Transverse colon (tissue), 4 donors: Measurements from ENCODE around the gene HADH. TPM values are rescaled to one million over a fixed set of nuclear protein-coding genes. Genes with fewer than 3 reads are reported as not detected.

Source experiments
- DNase-seq: peaks from one replicate; pipeline ENCODE4 v3.0.0-alpha.2; 2019
- H3K27ac ChIP-seq, 4 donors: fragments of 200-600 bp; sonication (generic); 2 replicates each; pipeline ENCODE4 v1.5.1; 2016 to 2018; ENCODE audit warnings: inconsistent platforms in 4 of 4
- H3K27me3 ChIP-seq: fragments of 200-600 bp; sonication (generic); 2 replicates; pipeline ENCODE4 v1.5.1; 2017; ENCODE audit warnings: inconsistent platforms
- H3K36me3 ChIP-seq, 4 donors: fragments of 200-600 bp; sonication (generic); 2 replicates each; pipeline ENCODE4 v1.5.1; 2017 to 2019; ENCODE audit warnings: inconsistent platforms in 4 of 4
- H3K4me1 ChIP-seq, 4 donors: fragments of 200-600 bp; sonication (generic); 2 replicates each; pipeline ENCODE4 v1.5.1; 2017 to 2020; ENCODE audit warnings: inconsistent platforms in 4 of 4
- H3K4me3 ChIP-seq, 4 donors: fragments of 200-600 bp; sonication (generic); 1 replicate in 1 of 4; 2 replicates in 3 of 4; pipeline versions ENCODE4 v1.5.1 to v1.6.1; 2017 to 2019; ENCODE audit warnings: inconsistent platforms in 4 of 4
- H3K9me3 ChIP-seq, 2 donors: fragments of 200-600 bp; sonication (generic); 2 replicates each; pipeline ENCODE4 v1.5.1; 2017 to 2019; ENCODE audit warnings: inconsistent platforms in 2 of 2
- EP300 ChIP-seq: sonication (generic); formaldehyde crosslinking; IDR thresholded peaks from one replicate; pipeline ENCODE4 v1.6.1; 2017; ENCODE audit warnings: antibody characterized with exemption, low read depth
- POLR2A ChIP-seq: fragments of 450-650 bp; IDR thresholded peaks from one replicate; pipeline ENCODE4 v1.6.1; 2016; ENCODE audit warnings: antibody characterized with exemption, mild to moderate bottlenecking, moderate library complexity
- POLR2AphosphoS5 ChIP-seq, 3 donors: sonication (generic); formaldehyde crosslinking; IDR thresholded peaks; one replicate each; pipeline ENCODE4 v1.6.1; 2016; ENCODE audit warnings: antibody characterized with exemption in 3 of 3
- WGBS, 2 donors: methylation state at CpG; one replicate each; pipeline ENCODE4 v1.1.5; 2018; ENCODE audit warnings: low coverage in 1 of 2; 5-methylcytosine and 5-hydroxymethylcytosine counted together
- in situ Hi-C, 4 donors: fragments of 200-750 bp; cut with MboI; loops; one replicate each; pipeline versions ENCODE4 v1.15.0 to v1.15.1; 2017; ENCODE audit warnings: low sequenced_read_pairs in 3 of 4, low pct_ligation_motif_present in 1 of 4, low pct_unique_long_range_greater_than_20kb in 1 of 4
- intact Hi-C: fragments of 100-400 bp; cut with DNase I; formaldehyde crosslinking; loops from one replicate; pipeline ENCODE4 v1.15.1; 2023; ENCODE audit warnings: low total_unique reads
- total RNA-seq, 4 donors: library from RNA; depleted of rRNA; stranded (reverse); fragments of >200 nt; gene quantifications; one replicate each; pipeline ENCODE4 v1.1.0, GENCODE V29; 2016
- TF ChIP-seq, protein P1 (sequence below), 5 experiments: fragments of 200-600 bp in 3 of 5; fragments of 450-650 bp in 2 of 5; sonication (generic) in 3 of 5; IDR thresholded peaks; 1 replicate in 2 of 5; 2 replicates in 3 of 5; pipeline ENCODE4 v1.5.1; 2016 to 2017; ENCODE audit warnings: antibody characterized with exemption in 5 of 5, inconsistent platforms in 3 of 5, mild to moderate bottlenecking in 2 of 5, moderate library complexity in 1 of 5

Gene HADH
- 100 to 1,000 TPM in 3 of 4 donors, 10 to 100 TPM in 1; 47.5 to 135 (median 117) TPM for total RNA-seq

DNA sequence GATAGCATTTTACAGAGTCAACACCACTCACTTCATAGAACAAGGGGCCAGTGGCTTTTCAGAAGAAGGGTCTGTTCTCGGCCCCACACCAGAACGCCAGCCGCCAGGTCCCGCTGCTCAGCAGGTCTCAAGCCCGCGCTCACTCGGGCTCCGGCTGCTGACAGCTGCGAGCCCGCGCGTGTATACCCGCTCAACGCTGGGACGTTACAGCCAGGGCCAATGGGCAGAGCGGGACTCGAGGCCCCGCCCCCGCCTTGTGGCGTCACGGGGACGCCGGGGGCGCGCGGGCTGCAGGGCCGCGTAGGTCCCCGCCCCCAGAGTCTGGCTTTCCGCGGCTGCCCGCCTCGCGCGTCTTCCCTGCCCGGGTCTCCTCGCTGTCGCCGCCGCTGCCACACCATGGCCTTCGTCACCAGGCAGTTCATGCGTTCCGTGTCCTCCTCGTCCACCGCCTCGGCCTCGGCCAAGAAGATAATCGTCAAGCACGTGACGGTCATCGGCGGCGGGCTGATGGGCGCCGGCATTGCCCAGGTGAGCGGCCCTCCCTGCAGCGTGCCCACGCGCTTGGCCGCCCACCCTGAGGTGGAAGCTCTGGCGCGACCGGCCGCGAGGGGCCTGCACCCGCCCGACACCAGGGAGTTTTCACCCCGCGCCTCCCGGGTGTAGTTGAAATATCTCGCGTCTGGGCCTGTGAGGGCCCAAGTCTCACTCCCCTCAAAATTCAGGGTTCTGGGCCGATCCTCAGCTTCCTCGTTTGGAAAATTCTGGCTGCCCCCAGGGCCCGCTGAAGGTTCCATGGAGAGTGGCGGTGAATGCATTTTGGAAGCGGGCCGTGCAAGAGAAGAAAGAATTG is at the start of gene HADH:
HADH (plus strand) TSS at position 353 of the 850 bp plus-strand sequence; CDS start at position 397, 44 bp downstream.
- 1% methylated on average over 37 of the region's 78 CpGs; no CpG with 5 or more reads in 1 of the 2 donors for WGBS, 2 donors
- intact Hi-C loops, result no loop called here
- H3K36me3 ChIP-seq, result no peaks in the 10 kb centered on the region
- peak within 1 kb of the TSS; percentile 53 to 99 (median 78) for H3K4me3 ChIP-seq
- peak; percentile 96 for DNase-seq
- peaks cover 25 to 58% (median 52%) of the 10 kb centered on the region in 4 donors for H3K4me1 ChIP-seq
- H3K9me3 ChIP-seq, result no peaks in the 10 kb centered on the region
- H3K27ac ChIP-seq, result peak within 1 kb of the TSS; percentile 89 to 97 (median 93)
- no peak for TF ChIP-seq EP300
- TF ChIP-seq, protein P1, sequence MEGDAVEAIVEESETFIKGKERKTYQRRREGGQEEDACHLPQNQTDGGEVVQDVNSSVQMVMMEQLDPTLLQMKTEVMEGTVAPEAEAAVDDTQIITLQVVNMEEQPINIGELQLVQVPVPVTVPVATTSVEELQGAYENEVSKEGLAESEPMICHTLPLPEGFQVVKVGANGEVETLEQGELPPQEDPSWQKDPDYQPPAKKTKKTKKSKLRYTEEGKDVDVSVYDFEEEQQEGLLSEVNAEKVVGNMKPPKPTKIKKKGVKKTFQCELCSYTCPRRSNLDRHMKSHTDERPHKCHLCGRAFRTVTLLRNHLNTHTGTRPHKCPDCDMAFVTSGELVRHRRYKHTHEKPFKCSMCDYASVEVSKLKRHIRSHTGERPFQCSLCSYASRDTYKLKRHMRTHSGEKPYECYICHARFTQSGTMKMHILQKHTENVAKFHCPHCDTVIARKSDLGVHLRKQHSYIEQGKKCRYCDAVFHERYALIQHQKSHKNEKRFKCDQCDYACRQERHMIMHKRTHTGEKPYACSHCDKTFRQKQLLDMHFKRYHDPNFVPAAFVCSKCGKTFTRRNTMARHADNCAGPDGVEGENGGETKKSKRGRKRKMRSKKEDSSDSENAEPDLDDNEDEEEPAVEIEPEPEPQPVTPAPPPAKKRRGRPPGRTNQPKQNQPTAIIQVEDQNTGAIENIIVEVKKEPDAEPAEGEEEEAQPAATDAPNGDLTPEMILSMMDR (IDR thresholded peaks at IDR 0.05), result no peak
- TF ChIP-seq POLR2A, result peak; percentile 94
- TF ChIP-seq POLR2AphosphoS5 (IDR thresholded peaks at IDR 0.05), result peak; percentile 97 to 98 (median 98)
- no peaks in the 10 kb centered on the region for H3K27me3 ChIP-seq
- in situ Hi-C loops, result no loop called here

DNA sequence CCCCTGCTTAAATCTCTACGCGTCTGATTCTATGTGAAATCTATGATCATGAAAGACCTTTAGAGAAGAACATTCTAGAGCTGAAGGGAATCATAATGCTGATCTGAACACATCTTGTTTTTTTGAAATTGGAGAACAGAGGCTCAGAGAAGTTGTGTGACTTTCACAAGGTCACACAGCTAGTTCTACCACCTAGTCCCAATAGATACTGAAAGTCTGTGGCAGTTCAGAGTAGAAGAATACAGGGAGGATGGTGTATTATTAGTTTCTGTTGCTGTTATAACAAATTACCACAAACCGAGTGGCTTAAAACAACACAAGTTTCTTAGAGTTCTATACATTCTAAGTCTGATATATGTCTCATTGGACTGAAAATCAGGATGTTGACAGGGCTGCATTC is 43.9 kb upstream of the HADH start:
- 93 to 95% methylated on average over 2 to 3 of the region's 3 CpGs for WGBS, 2 donors
- no peak for DNase-seq
- TF ChIP-seq POLR2AphosphoS5 (IDR thresholded peaks at IDR 0.05) (no peak), POLR2A (no peak), EP300 (no peak)
- TF ChIP-seq, protein P1 (IDR thresholded peaks at IDR 0.05), result no peak
- intact Hi-C loops (no loop called here), in situ Hi-C loops (no loop called here)
- no peaks in the 10 kb centered on the region for H3K9me3 ChIP-seq
- H3K4me3 ChIP-seq, result no peak overlapping the region
- no peaks in the 10 kb centered on the region for H3K27me3 ChIP-seq
- H3K36me3 ChIP-seq, result peaks cover 0 to 7% (median 0%) of the 10 kb centered on the region in 4 donors
- H3K27ac ChIP-seq, result no peak overlapping the region
- no peaks in the 10 kb centered on the region for H3K4me1 ChIP-seq

DNA sequence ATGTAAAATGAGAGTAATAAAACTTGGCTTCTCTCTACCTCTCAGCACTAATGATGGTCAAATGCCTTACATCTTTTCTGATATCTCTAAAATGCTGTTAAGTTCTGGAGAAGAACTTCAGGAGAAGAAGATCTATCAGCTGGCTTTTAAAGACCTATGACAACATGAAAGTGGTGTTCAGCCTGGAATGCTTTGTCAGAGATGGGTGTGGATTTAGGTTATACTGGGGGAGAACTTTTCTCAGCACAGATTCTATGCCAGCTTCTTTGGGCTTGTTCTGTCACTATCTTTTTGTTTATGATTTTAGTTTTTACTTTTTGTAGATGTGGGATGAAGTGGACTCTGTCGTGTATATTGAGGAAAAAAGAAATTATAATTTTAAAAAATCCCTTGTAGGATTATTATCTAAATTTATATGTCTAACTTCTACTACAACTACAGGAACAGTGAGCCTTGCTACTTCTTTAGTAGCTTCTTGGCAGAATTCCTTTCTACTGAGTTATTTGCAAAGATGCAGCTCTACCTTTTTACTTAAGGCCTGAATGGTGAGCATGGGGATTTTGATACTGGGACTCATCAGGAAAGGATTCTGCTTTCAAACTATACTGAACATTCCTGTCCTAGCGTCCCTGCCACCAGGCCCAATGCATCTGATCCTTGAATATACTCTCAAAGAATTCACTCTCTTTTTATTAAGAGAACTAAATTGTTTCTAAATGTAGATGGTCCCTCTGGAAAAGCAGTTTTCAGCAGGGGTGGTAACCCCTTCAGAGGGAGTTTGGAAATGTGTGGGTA is 38.7 kb upstream of the HADH start:
- intact Hi-C loops, result no loop called here
- in situ Hi-C loops, result no loop called here
- TF ChIP-seq POLR2AphosphoS5 (IDR thresholded peaks at IDR 0.05) (no peak), EP300 (no peak), POLR2A (no peak)
- TF ChIP-seq, protein P1 (IDR thresholded peaks at IDR 0.05), result no peak
- Histone ChIP-seq H3K4me1 (no peaks in the 10 kb centered on the region), H3K36me3 (peaks cover 0 to 7% (median 0%) of the 10 kb centered on the region in 4 donors), H3K4me3 (no peak overlapping the region), H3K27ac (no peak overlapping the region), H3K27me3 (no peaks in the 10 kb centered on the region), H3K9me3 (peaks cover 0 to 1% of the 10 kb centered on the region in 2 donors)
- DNase-seq, result no peak
- 94 to 100% methylated on average over 2 of the region's 2 CpGs for WGBS, 2 donors

DNA sequence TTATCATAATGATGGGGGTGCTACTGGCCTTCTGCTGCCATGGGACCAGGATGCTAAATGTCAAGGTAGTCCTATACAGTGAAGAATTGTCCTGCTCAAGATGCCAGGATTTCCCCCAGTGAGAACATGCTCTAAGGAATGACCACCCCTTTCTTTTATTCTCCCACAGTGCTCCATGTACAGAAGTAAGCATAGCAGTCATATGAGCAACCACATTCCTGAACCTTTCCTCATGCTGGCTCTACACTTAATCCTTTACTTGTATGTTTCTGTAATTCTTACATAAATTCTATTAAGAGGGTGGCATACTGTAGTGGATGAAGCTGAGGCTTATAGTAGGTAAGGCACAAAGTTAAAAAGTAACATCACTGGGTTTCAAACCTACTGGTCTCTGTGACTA is 38.1 kb upstream of the HADH start:
- in situ Hi-C loops, result no loop called here

More for the DNA sequence above, 38.1 kb upstream of the HADH start:
- no peak for DNase-seq
- Histone ChIP-seq H3K27me3 (no peaks in the 10 kb centered on the region), H3K27ac (no peak overlapping the region), H3K36me3 (peaks cover 0 to 7% (median 0%) of the 10 kb centered on the region in 4 donors), H3K4me3 (no peak overlapping the region), H3K9me3 (peaks cover 0 to 6% of the 10 kb centered on the region in 2 donors), H3K4me1 (no peaks in the 10 kb centered on the region)
- no peak for TF ChIP-seq POLR2AphosphoS5 (IDR thresholded peaks at IDR 0.05)
- TF ChIP-seq, protein P1 (IDR thresholded peaks at IDR 0.05), result no peak
- TF ChIP-seq EP300, result no peak
- no peak for TF ChIP-seq POLR2A
- intact Hi-C loops, result no loop called here
